Aorta (tissue), 5 donors: ENCODE measurements around the gene BBC3. TPM values are rescaled to one million over a fixed set of nuclear protein-coding genes. Genes with fewer than 3 reads are reported as not detected.
"Not testable (repeated sequence)": the region's sequence is repeated elsewhere in the genome, so short reads cannot be mapped to it uniquely, and the experiment has no call there.

ENCODE experiments used
- ATAC-seq: fragments of 200-7000 bp; cut with Tn5 transposase; one replicate; pipeline ENCODE4 v1.9.1; 2022; ENCODE audit warnings: moderate library complexity; ENCODE audit not compliant: low FRiP score
- DNase-seq, 2 donors: peaks; one replicate each; pipeline ENCODE4 v3.0.0-alpha.2; 2020
- H3K27ac ChIP-seq, 2 donors: one replicate each; pipeline ENCODE4 v1.5.1; 2013; ENCODE audit warnings: low read length in 2 of 2, mild to moderate bottlenecking in 2 of 2, moderate library complexity in 2 of 2, control low read depth in 1 of 2, inconsistent platforms in 1 of 2, low read depth in 1 of 2
- H3K27me3 ChIP-seq, 2 donors: one replicate each; pipeline ENCODE4 v1.6.1; 2013; ENCODE audit warnings: control low read depth in 1 of 2, low read length in 1 of 2, mild to moderate bottlenecking in 1 of 2, moderate library complexity in 1 of 2; ENCODE audit not compliant: insufficient read depth in 2 of 2, control insufficient read depth in 1 of 2
- H3K36me3 ChIP-seq, 2 donors: one replicate each; pipeline ENCODE4 v1.6.1; 2013; ENCODE audit warnings: control low read depth in 1 of 2, low read length in 1 of 2, mild to moderate bottlenecking in 1 of 2; ENCODE audit not compliant: insufficient read depth in 2 of 2, control insufficient read depth in 1 of 2
- H3K4me1 ChIP-seq, 2 donors: one replicate each; pipeline ENCODE4 v1.6.1; 2013; ENCODE audit warnings: low read length in 2 of 2, control low read depth in 1 of 2, mild to moderate bottlenecking in 1 of 2, moderate library complexity in 1 of 2; ENCODE audit not compliant: insufficient read depth in 2 of 2, control insufficient read depth in 1 of 2
- H3K4me3 ChIP-seq, 2 donors: one replicate each; pipeline ENCODE4 v1.5.1; 2013; ENCODE audit warnings: low read length in 2 of 2, control low read depth in 1 of 2, mild to moderate bottlenecking in 1 of 2
- H3K9me3 ChIP-seq: one replicate; pipeline ENCODE4 v1.6.1; 2013; ENCODE audit warnings: mild to moderate bottlenecking, low read length; ENCODE audit not compliant: control insufficient read depth
- WGBS, 2 donors: extraction: QIAGEN DNeasy Blood & Tissue Kit; methylation state at CpG; one replicate each; pipeline ENCODE4 v1.1.7; 2013; 5-methylcytosine and 5-hydroxymethylcytosine counted together
- intact Hi-C, 2 donors: fragments of 100-400 bp; cut with DNase I; formaldehyde crosslinking; loops; one replicate each; pipeline versions ENCODE4 v1.14.2 to v1.15.0; 2022
- polyA plus RNA-seq, 2 donors: library from polyadenylated mRNA; stranded (reverse); fragments of 200-250 nt; gene quantifications; one replicate each; pipeline ENCODE4 v1.2.3, GENCODE V29; 2013
- total RNA-seq, 2 donors: library from RNA; stranded (reverse); fragmentation: NEBNext Ultra II Directional; extraction: Animal tissue kit (Norgen Biotek cat#: 25700); gene quantifications; one replicate each; pipeline ENCODE4 v1.2.1, GENCODE V29; 2021
- donor health status: healthy with polysubstance abuse.
- donor health status: Bipolar disorder and iron deficiency.
- donor health status: DM: no; HTN: no; CAD: no.
- donor health status: DM: no; HTN: no; CAD: no.
- donor health status: DM: yes; HTN: yes; CAD: no.

BBC3 gene
- total and polyA plus RNA-seq, 4 donors, result 6.1 to 8.6 (median 7.1) TPM

GRCh38 chr19:47253970-47254369 is 23.0 kb upstream of the BBC3 start:
- no peak overlapping the region for H3K27ac ChIP-seq
- DNase-seq, result no peak
- no peaks in the 10 kb centered on the region for H3K36me3 ChIP-seq
- no peaks in the 10 kb centered on the region for H3K9me3 ChIP-seq
- no peak overlapping the region for H3K4me3 ChIP-seq
- intact Hi-C loops, result no loop called here
- H3K4me1 ChIP-seq, result no peaks in the 10 kb centered on the region
- WGBS, 2 donors, result 84 to 89% methylated on average over 5 of the region's 5 CpGs
- no peak for ATAC-seq
- H3K27me3 ChIP-seq, result no peaks in the 10 kb centered on the region

GRCh38 chr19:47253467-47253881 is 22.5 kb upstream of the BBC3 start:
- intact Hi-C loops, result no loop called here
- no peaks in the 10 kb centered on the region for H3K9me3 ChIP-seq
- H3K36me3 ChIP-seq, result no peaks in the 10 kb centered on the region
- H3K4me1 ChIP-seq, result no peaks in the 10 kb centered on the region
- DNase-seq, result no peak
- 69% methylated on average over 3 of the region's 3 CpGs for WGBS, 2 donors
- H3K27me3 ChIP-seq, result no peaks in the 10 kb centered on the region
- no peak for ATAC-seq
- H3K27ac ChIP-seq, result no peak overlapping the region
- H3K4me3 ChIP-seq, result no peak overlapping the region

GRCh38 chr19:47253016-47253415 is 22.0 kb upstream of the BBC3 start:
- H3K36me3 ChIP-seq, H3K27ac ChIP-seq, intact Hi-C loops, DNase-seq, H3K4me1 ChIP-seq, ATAC-seq, H3K27me3 ChIP-seq, H3K9me3 ChIP-seq, H3K4me3 ChIP-seq: not testable (repeated sequence)
- 79 to 90% methylated on average over 8 of the region's 8 CpGs for WGBS, 2 donors

- DNase-seq, result peak; percentile 86 to 95
- no peak overlapping the region for H3K4me3 ChIP-seq
- H3K4me1 ChIP-seq, result no peaks in the 10 kb centered on the region
- H3K9me3 ChIP-seq, result no peaks in the 10 kb centered on the region
- H3K36me3 ChIP-seq, result no peaks in the 10 kb centered on the region
- ATAC-seq, result peak; percentile 56
- H3K27ac ChIP-seq, result no peak overlapping the region
- intact Hi-C loops, result loop anchor here (1.0 to 10.0 kb wide), 4 partner anchors 35 to 173 kb away; no protein-coding TSS in a partner anchor
- H3K27me3 ChIP-seq, result no peaks in the 10 kb centered on the region
- 25 to 26% methylated on average over 25 of the region's 25 CpGs for WGBS, 2 donors
These were observed 16.4 kb upstream of the BBC3 start for GRCh38 chr19:47247308-47247990.

GRCh38 chr19:47243776-47244547 is 13.0 kb upstream of the BBC3 start:
- no peaks in the 10 kb centered on the region for H3K27me3 ChIP-seq
- peak overlapping the region in 1 of 2 donors; percentile 30 for H3K4me3 ChIP-seq
- H3K27ac ChIP-seq, result peak overlapping the region in 1 of 2 donors; percentile 89
- H3K4me1 ChIP-seq, result no peaks in the 10 kb centered on the region
- no peaks in the 10 kb centered on the region for H3K36me3 ChIP-seq
- DNase-seq, result peak; percentile 96 to 98
- ATAC-seq, result peak; percentile 94
- WGBS, 2 donors, result 2% methylated on average over 43 to 46 of the region's 46 CpGs
- intact Hi-C loops, result loop anchor here (1.0 to 10.0 kb wide), 5 partner anchors 17 to 169 kb away; no protein-coding TSS in a partner anchor
- no peaks in the 10 kb centered on the region for H3K9me3 ChIP-seq

- WGBS, 2 donors, result 18 to 20% methylated on average over 6 to 9 of the region's 9 CpGs
- Histone ChIP-seq H3K4me3 (no peak overlapping the region), H3K27ac (no peak overlapping the region), H3K36me3 (no peaks in the 10 kb centered on the region), H3K9me3 (no peaks in the 10 kb centered on the region), H3K4me1 (no peaks in the 10 kb centered on the region), H3K27me3 (no peaks in the 10 kb centered on the region)
- DNase-seq, result no peak
- no peak for ATAC-seq
- intact Hi-C loops, result loop anchor here (2.0 to 10.0 kb wide), 3 partner anchors 17 to 169 kb away; no protein-coding TSS in a partner anchor
These were observed 12.4 kb upstream of the BBC3 start for GRCh38 chr19:47243364-47243775.

GRCh38 chr19:47241919-47242577 is 11.0 kb upstream of the BBC3 start:
- 73 to 75% methylated on average over 7 of the region's 7 CpGs for WGBS, 2 donors
- ATAC-seq, result no peak
- intact Hi-C loops, result loop anchor here (2.0 to 10.0 kb wide), 3 partner anchors 15 to 167 kb away; no protein-coding TSS in a partner anchor

GRCh38 chr19:47240996-47241918 is 10.3 kb upstream of the BBC3 start:
- Histone ChIP-seq H3K4me1 (no peaks in the 10 kb centered on the region), H3K4me3 (no peak overlapping the region), H3K27ac (no peak overlapping the region), H3K9me3 (no peaks in the 10 kb centered on the region), H3K36me3 (no peaks in the 10 kb centered on the region), H3K27me3 (no peaks in the 10 kb centered on the region)
- intact Hi-C loops, result loop anchor here in 1 of 2 donors (10.0 kb wide), 2 partner anchors 46 to 166 kb away; no protein-coding TSS in a partner anchor
- DNase-seq (peak; percentile 82 to 94), ATAC-seq (peak; percentile 58)
- 4 to 8% methylated on average over 16 to 27 of the region's 27 CpGs for WGBS, 2 donors

More at GRCh38 chr19:47241919-47242577, 11.0 kb upstream of the BBC3 start:
- no peak overlapping the region for H3K27ac ChIP-seq
- DNase-seq, result no peak
- no peaks in the 10 kb centered on the region for H3K27me3 ChIP-seq
- H3K4me3 ChIP-seq, result no peak overlapping the region
- H3K36me3 ChIP-seq, result no peaks in the 10 kb centered on the region
- H3K9me3 ChIP-seq, result no peaks in the 10 kb centered on the region
- no peaks in the 10 kb centered on the region for H3K4me1 ChIP-seq
